Measurements from ENCODE around the gene CNTD1. TPM values are rescaled to one million over a fixed set of nuclear protein-coding genes. Genes with fewer than 3 reads are reported as not detected.
"Not testable (repeated sequence)": the region's sequence is repeated elsewhere in the genome, so short reads cannot be mapped to it uniquely, and the experiment has no call there.

CNTD1 gene
- total and polyA plus RNA-seq, 4 donors, result 0.33 to 2.1 (median 0.81) TPM; not detected in 1

GRCh38 chr17:42851371-42852240, 52.9 kb downstream of the CNTD1 start:
- DNase-seq; H3K9me3 ChIP-seq (ENCODE audit: control insufficient read depth, low read length); H3K4me1 ChIP-seq (ENCODE audit: control insufficient read depth in 1 of 2, insufficient read depth in 2 of 2, low read length in 2 of 2); H3K36me3 ChIP-seq (ENCODE audit: control insufficient read depth in 1 of 2, insufficient read depth in 2 of 2, low read length in 1 of 2); H3K27me3 ChIP-seq (ENCODE audit: control insufficient read depth in 1 of 2, insufficient read depth in 2 of 2, low read length in 1 of 2): not testable (repeated sequence)
- ATAC-seq (ENCODE audit: low FRiP score), result peak; percentile 27
- intact Hi-C loops (cut with DNase I), result loop anchor here in 1 of 2 donors (2.0 kb wide), 1 partner anchor 43 kb away; no protein-coding TSS in a partner anchor
- H3K4me3 ChIP-seq (ENCODE audit: low read length in 2 of 2), result peak overlapping the region; percentile 85 to 92
- H3K27ac ChIP-seq (ENCODE audit: low read depth in 1 of 2, low read length in 2 of 2), result peak overlapping the region; percentile 80 to 94
- 42 to 49% methylated on average over 15 to 25 of the region's 28 CpGs for WGBS, 2 donors

GRCh38 chr17:42852351-42852750, 53.7 kb downstream of the CNTD1 start:
- H3K4me1 ChIP-seq (ENCODE audit: control insufficient read depth in 1 of 2, insufficient read depth in 2 of 2, low read length in 2 of 2), result no peaks in the 10 kb centered on the region
- no peaks in the 10 kb centered on the region for H3K9me3 ChIP-seq (ENCODE audit: control insufficient read depth, low read length)

GRCh38 chr17:42853004-42853403, 54.3 kb downstream of the CNTD1 start:
- intact Hi-C loops (cut with DNase I), result loop anchor here in 1 of 2 donors (2.0 kb wide), 1 partner anchor 42 kb away; no protein-coding TSS in a partner anchor
- peak in 1 of 2 donors; percentile 64 for DNase-seq

More at GRCh38 chr17:42852351-42852750, 53.7 kb downstream of the CNTD1 start:
- WGBS, 2 donors, result 36 to 45% methylated on average over 15 of the region's 15 CpGs
- no peaks in the 10 kb centered on the region for H3K27me3 ChIP-seq (ENCODE audit: control insufficient read depth in 1 of 2, insufficient read depth in 2 of 2, low read length in 1 of 2)
- peak overlapping the region; percentile 66 to 94 for H3K27ac ChIP-seq (ENCODE audit: low read depth in 1 of 2, low read length in 2 of 2)
- DNase-seq (no peak), ATAC-seq (ENCODE audit: low FRiP score) (no peak)
- H3K36me3 ChIP-seq (ENCODE audit: control insufficient read depth in 1 of 2, insufficient read depth in 2 of 2, low read length in 1 of 2), result no peaks in the 10 kb centered on the region
- intact Hi-C loops (cut with DNase I), result loop anchor here in 1 of 2 donors (2.0 kb wide), 1 partner anchor 42 kb away; no protein-coding TSS in a partner anchor
- H3K4me3 ChIP-seq (ENCODE audit: low read length in 2 of 2), result peak overlapping the region; percentile 84 to 85

GRCh38 chr17:42853597-42853967, 54.9 kb downstream of the CNTD1 start:
- 10 to 14% methylated on average over 5 of the region's 5 CpGs for WGBS, 2 donors
- intact Hi-C loops (cut with DNase I), result loop anchor here in 1 of 2 donors (2.0 kb wide), 1 partner anchor 41 kb away; no protein-coding TSS in a partner anchor
- peak overlapping the region; percentile 72 to 84 for H3K4me3 ChIP-seq (ENCODE audit: low read length in 2 of 2)
- no peaks in the 10 kb centered on the region for H3K4me1 ChIP-seq (ENCODE audit: control insufficient read depth in 1 of 2, insufficient read depth in 2 of 2, low read length in 2 of 2)
- DNase-seq, result no peak
- no peak for ATAC-seq (ENCODE audit: low FRiP score)
- H3K27me3 ChIP-seq (ENCODE audit: control insufficient read depth in 1 of 2, insufficient read depth in 2 of 2, low read length in 1 of 2), result no peaks in the 10 kb centered on the region
- H3K9me3 ChIP-seq (ENCODE audit: control insufficient read depth, low read length), result no peaks in the 10 kb centered on the region
- H3K36me3 ChIP-seq (ENCODE audit: control insufficient read depth in 1 of 2, insufficient read depth in 2 of 2, low read length in 1 of 2), result no peaks in the 10 kb centered on the region
- H3K27ac ChIP-seq (ENCODE audit: low read depth in 1 of 2, low read length in 2 of 2), result peak overlapping the region; percentile 23 to 75

More at GRCh38 chr17:42853004-42853403, 54.3 kb downstream of the CNTD1 start:
- H3K9me3 ChIP-seq (ENCODE audit: control insufficient read depth, low read length), result no peaks in the 10 kb centered on the region
- no peaks in the 10 kb centered on the region for H3K27me3 ChIP-seq (ENCODE audit: control insufficient read depth in 1 of 2, insufficient read depth in 2 of 2, low read length in 1 of 2)
- H3K27ac ChIP-seq (ENCODE audit: low read depth in 1 of 2, low read length in 2 of 2), result peak overlapping the region; percentile 75 to 94
- WGBS, 2 donors, result 4 to 6% methylated on average over 4 of the region's 4 CpGs
- H3K4me1 ChIP-seq (ENCODE audit: control insufficient read depth in 1 of 2, insufficient read depth in 2 of 2, low read length in 2 of 2), result no peaks in the 10 kb centered on the region
- peak; percentile 72 for ATAC-seq (ENCODE audit: low FRiP score)
- peak overlapping the region; percentile 84 to 85 for H3K4me3 ChIP-seq (ENCODE audit: low read length in 2 of 2)
- H3K36me3 ChIP-seq (ENCODE audit: control insufficient read depth in 1 of 2, insufficient read depth in 2 of 2, low read length in 1 of 2), result no peaks in the 10 kb centered on the region

- ATAC-seq (ENCODE audit: low FRiP score), result no peak
- peak in 1 of 2 donors; percentile 46 for DNase-seq
- 60 to 64% methylated on average over 15 of the region's 15 CpGs for WGBS, 2 donors
- H3K9me3 ChIP-seq (ENCODE audit: control insufficient read depth, low read length), result no peaks in the 10 kb centered on the region
- no peaks in the 10 kb centered on the region for H3K4me1 ChIP-seq (ENCODE audit: control insufficient read depth in 1 of 2, insufficient read depth in 2 of 2, low read length in 2 of 2)
- H3K36me3 ChIP-seq (ENCODE audit: control insufficient read depth in 1 of 2, insufficient read depth in 2 of 2, low read length in 1 of 2), result no peaks in the 10 kb centered on the region
- intact Hi-C loops (cut with DNase I), result loop anchor here in 1 of 2 donors (2.0 kb wide), 1 partner anchor 41 kb away; no protein-coding TSS in a partner anchor
- H3K4me3 ChIP-seq (ENCODE audit: low read length in 2 of 2), result peak overlapping the region; percentile 72 to 84
- peak overlapping the region in 1 of 2 donors; percentile 75 for H3K27ac ChIP-seq (ENCODE audit: low read depth in 1 of 2, low read length in 2 of 2)
- H3K27me3 ChIP-seq (ENCODE audit: control insufficient read depth in 1 of 2, insufficient read depth in 2 of 2, low read length in 1 of 2), result no peaks in the 10 kb centered on the region
These were observed 55.5 kb downstream of the CNTD1 start for GRCh38 chr17:42853968-42854790.

GRCh38 chr17:42855048-42855596, 56.5 kb downstream of the CNTD1 start:
- ATAC-seq (ENCODE audit: low FRiP score) (no peak), DNase-seq (peak in 1 of 2 donors; percentile 56)
- no peaks in the 10 kb centered on the region for H3K4me1 ChIP-seq (ENCODE audit: control insufficient read depth in 1 of 2, insufficient read depth in 2 of 2, low read length in 2 of 2)
- 48 to 58% methylated on average over 8 of the region's 8 CpGs for WGBS, 2 donors
- no peaks in the 10 kb centered on the region for H3K36me3 ChIP-seq (ENCODE audit: control insufficient read depth in 1 of 2, insufficient read depth in 2 of 2, low read length in 1 of 2)
- no peaks in the 10 kb centered on the region for H3K9me3 ChIP-seq (ENCODE audit: control insufficient read depth, low read length)
- no peaks in the 10 kb centered on the region for H3K27me3 ChIP-seq (ENCODE audit: control insufficient read depth in 1 of 2, insufficient read depth in 2 of 2, low read length in 1 of 2)
- peak overlapping the region in 1 of 2 donors; percentile 38 for H3K27ac ChIP-seq (ENCODE audit: low read depth in 1 of 2, low read length in 2 of 2)
- H3K4me3 ChIP-seq (ENCODE audit: low read length in 2 of 2), result no peak overlapping the region
- intact Hi-C loops (cut with DNase I), result no loop called here

- H3K9me3 ChIP-seq (ENCODE audit: control insufficient read depth, low read length); H3K27me3 ChIP-seq (ENCODE audit: control insufficient read depth in 1 of 2, insufficient read depth in 2 of 2, low read length in 1 of 2); H3K4me3 ChIP-seq (ENCODE audit: low read length in 2 of 2); ATAC-seq (ENCODE audit: low FRiP score); H3K4me1 ChIP-seq (ENCODE audit: control insufficient read depth in 1 of 2, insufficient read depth in 2 of 2, low read length in 2 of 2); intact Hi-C loops (cut with DNase I); H3K36me3 ChIP-seq (ENCODE audit: control insufficient read depth in 1 of 2, insufficient read depth in 2 of 2, low read length in 1 of 2): not testable (repeated sequence)
- 66 to 71% methylated on average over 5 to 8 of the region's 8 CpGs for WGBS, 2 donors
- DNase-seq, result peak in 1 of 2 donors; percentile 25
- H3K27ac ChIP-seq (ENCODE audit: low read depth in 1 of 2, low read length in 2 of 2), result peak overlapping the region in 1 of 2 donors; percentile 20
These were observed 57.4 kb downstream of the CNTD1 start for GRCh38 chr17:42856093-42856492.

GRCh38 chr17:42856516-42856915, 57.9 kb downstream of the CNTD1 start:
- peak in 1 of 2 donors; percentile 55 for DNase-seq
- H3K36me3 ChIP-seq (ENCODE audit: control insufficient read depth in 1 of 2, insufficient read depth in 2 of 2, low read length in 1 of 2), result not testable (repeated sequence)

More at GRCh38 chr17:42856516-42856915, 57.9 kb downstream of the CNTD1 start:
- H3K4me3 ChIP-seq (ENCODE audit: low read length in 2 of 2); H3K27ac ChIP-seq (ENCODE audit: low read depth in 1 of 2, low read length in 2 of 2); intact Hi-C loops (cut with DNase I); H3K4me1 ChIP-seq (ENCODE audit: control insufficient read depth in 1 of 2, insufficient read depth in 2 of 2, low read length in 2 of 2); H3K27me3 ChIP-seq (ENCODE audit: control insufficient read depth in 1 of 2, insufficient read depth in 2 of 2, low read length in 1 of 2); H3K9me3 ChIP-seq (ENCODE audit: control insufficient read depth, low read length); ATAC-seq (ENCODE audit: low FRiP score): not testable (repeated sequence)
- WGBS, 2 donors, result 18 to 26% methylated on average over 5 to 6 of the region's 8 CpGs
